Measurements from ENCODE around the gene HS6ST2. TPM values are rescaled to one million over a fixed set of nuclear protein-coding genes. Genes with fewer than 3 reads are reported as not detected.

The HS6ST2 gene
- polyA plus RNA-seq, 1 of the 3 experiments (the other 2 are of a cell fraction), result 0.05 TPM

DNA sequence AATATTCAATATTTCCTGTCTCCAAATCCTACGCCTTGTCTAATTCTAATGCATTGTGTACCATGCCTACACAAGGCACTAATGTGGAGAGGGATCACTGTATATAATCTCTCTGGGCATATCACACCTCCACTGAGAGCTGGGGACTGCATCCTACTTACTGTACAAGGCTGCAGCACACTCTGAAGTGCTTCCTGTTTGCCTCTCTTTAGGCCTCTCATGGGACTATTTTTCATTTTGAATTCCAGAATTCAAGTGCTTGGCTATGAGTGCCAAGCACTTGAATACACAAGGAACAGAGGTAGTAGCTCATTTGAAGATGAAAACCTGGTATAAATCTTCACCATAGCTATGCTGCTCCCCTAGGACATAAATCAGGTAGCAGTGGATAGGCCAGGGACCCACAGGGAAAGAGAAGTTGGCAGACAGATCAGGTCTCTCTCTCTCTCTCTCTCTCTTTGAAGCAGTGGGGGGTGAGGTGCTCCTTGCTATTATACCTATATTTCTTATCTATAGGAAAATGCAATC is 239.9 kb downstream of the HS6ST2 start:
- Histone ChIP-seq H3K4me1 (ENCODE audit: control insufficient read depth in 1 of 2, insufficient read depth in 2 of 2, low read depth in 1 of 2, low read length in 1 of 2) (peaks cover 0 to 2% of the 10 kb centered on the region in 2 experiments; a peak in 2 of 4 replicates), H2AFZ (ENCODE audit: low read depth) (no peak overlapping the region), H3K27ac (ENCODE audit: low read depth in 2 of 2, low read length in 1 of 2) (no peak overlapping the region), H3K9me2 (no peaks in the 10 kb centered on the region), H3K4me2 (no peak overlapping the region), H3K9me3 (no peaks in the 10 kb centered on the region), H3K27me3 (ENCODE audit: insufficient read depth) (peaks cover 9% of the 10 kb centered on the region; the same call in 1 of the 2 replicates), H3K36me3 (replicated peaks in 1 of 2; ENCODE audit: control insufficient read depth in 1 of 2, insufficient read depth in 2 of 2, low read length in 1 of 2) (peaks cover 0 to 3% of the 10 kb centered on the region in 2 experiments), H4K20me1 (ENCODE audit: insufficient read depth) (no peaks in the 10 kb centered on the region), H3K4me3 (ENCODE audit: low read depth in 2 of 2, low read length in 1 of 2) (no peak overlapping the region), H3F3A (replicated peaks; ENCODE audit: insufficient read depth) (no peaks in the 10 kb centered on the region), H3K9ac (no peak overlapping the region), H3K79me2 (ENCODE audit: insufficient read depth) (no peaks in the 10 kb centered on the region)
- 0% methylated on average over 1 of the region's 1 CpG for WGBS (ENCODE audit: low lambda C conversion rate)
- TF ChIP-seq RFX5 (IDR thresholded peaks at IDR 0.05; ENCODE audit: low read length) (no peak), SIN3A (IDR thresholded peaks at IDR 0.05; ENCODE audit: borderline replicate concordance, low read depth, low read length) (no peak), RAD21 (IDR thresholded peaks at IDR 0.05; ENCODE audit: low read length) (no peak)
- DNase-seq, result no peak
- CTCF ChIA-PET, result no interaction called here
- POLR2A ChIA-PET, result no interaction called here

DNA sequence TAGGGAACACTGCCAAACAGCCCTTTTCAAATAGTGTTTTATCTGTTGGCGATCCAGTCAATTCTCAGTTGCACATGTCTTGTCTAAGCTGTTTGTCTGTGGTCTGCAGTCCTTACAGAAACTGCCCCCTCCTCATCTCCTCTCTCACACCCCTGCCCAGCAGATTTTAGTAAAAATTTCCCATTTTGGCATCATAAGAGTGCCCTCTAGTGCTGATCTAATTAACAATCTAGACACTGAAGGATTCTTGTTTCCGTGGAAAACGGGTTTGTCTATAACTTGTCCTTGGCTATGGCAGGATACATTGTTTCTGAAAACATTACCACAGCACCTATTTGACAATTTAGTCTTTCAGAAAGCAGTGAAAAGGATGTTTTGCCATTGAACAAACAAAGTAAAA is 242.4 kb downstream of the HS6ST2 start:
- H2AFZ ChIP-seq (ENCODE audit: low read depth), result no peak overlapping the region
- H3K9me3 ChIP-seq, result no peaks in the 10 kb centered on the region
- H3K36me3 ChIP-seq (replicated peaks in 1 of 2; ENCODE audit: control insufficient read depth in 1 of 2, insufficient read depth in 2 of 2, low read length in 1 of 2), result no peaks in the 10 kb centered on the region
- H3F3A ChIP-seq (replicated peaks; ENCODE audit: insufficient read depth), result no peaks in the 10 kb centered on the region
- H3K27me3 ChIP-seq (ENCODE audit: insufficient read depth), result peaks cover 9% of the 10 kb centered on the region; the same call in 1 of the 2 replicates
- peak; percentile 8 for DNase-seq
- no peak overlapping the region for H3K4me2 ChIP-seq
- peaks cover 0 to 2% of the 10 kb centered on the region in 2 experiments; a peak in 2 of 4 replicates for H3K4me1 ChIP-seq (ENCODE audit: control insufficient read depth in 1 of 2, insufficient read depth in 2 of 2, low read depth in 1 of 2, low read length in 1 of 2)
- no peak overlapping the region for H3K4me3 ChIP-seq (ENCODE audit: low read depth in 2 of 2, low read length in 1 of 2)
- peak overlapping the region in 1 of 2 experiments; percentile 39; a peak in 2 of 4 replicates for H3K27ac ChIP-seq (ENCODE audit: low read depth in 2 of 2, low read length in 1 of 2)
- 8% methylated on average over 3 of the region's 3 CpGs for WGBS (ENCODE audit: low lambda C conversion rate)
- no peak overlapping the region for H3K9ac ChIP-seq
- H4K20me1 ChIP-seq (ENCODE audit: insufficient read depth), result no peaks in the 10 kb centered on the region
- no peaks in the 10 kb centered on the region for H3K9me2 ChIP-seq
- H3K79me2 ChIP-seq (ENCODE audit: insufficient read depth), result no peaks in the 10 kb centered on the region
- ChIA-PET POLR2A (no interaction called here), CTCF (interaction anchor here (0.9 to 1.6 kb wide), 4 partner anchors 27 to 874 kb away, joined by 3 read pairs; no protein-coding TSS in a partner anchor)
- TF ChIP-seq, protein P1, sequence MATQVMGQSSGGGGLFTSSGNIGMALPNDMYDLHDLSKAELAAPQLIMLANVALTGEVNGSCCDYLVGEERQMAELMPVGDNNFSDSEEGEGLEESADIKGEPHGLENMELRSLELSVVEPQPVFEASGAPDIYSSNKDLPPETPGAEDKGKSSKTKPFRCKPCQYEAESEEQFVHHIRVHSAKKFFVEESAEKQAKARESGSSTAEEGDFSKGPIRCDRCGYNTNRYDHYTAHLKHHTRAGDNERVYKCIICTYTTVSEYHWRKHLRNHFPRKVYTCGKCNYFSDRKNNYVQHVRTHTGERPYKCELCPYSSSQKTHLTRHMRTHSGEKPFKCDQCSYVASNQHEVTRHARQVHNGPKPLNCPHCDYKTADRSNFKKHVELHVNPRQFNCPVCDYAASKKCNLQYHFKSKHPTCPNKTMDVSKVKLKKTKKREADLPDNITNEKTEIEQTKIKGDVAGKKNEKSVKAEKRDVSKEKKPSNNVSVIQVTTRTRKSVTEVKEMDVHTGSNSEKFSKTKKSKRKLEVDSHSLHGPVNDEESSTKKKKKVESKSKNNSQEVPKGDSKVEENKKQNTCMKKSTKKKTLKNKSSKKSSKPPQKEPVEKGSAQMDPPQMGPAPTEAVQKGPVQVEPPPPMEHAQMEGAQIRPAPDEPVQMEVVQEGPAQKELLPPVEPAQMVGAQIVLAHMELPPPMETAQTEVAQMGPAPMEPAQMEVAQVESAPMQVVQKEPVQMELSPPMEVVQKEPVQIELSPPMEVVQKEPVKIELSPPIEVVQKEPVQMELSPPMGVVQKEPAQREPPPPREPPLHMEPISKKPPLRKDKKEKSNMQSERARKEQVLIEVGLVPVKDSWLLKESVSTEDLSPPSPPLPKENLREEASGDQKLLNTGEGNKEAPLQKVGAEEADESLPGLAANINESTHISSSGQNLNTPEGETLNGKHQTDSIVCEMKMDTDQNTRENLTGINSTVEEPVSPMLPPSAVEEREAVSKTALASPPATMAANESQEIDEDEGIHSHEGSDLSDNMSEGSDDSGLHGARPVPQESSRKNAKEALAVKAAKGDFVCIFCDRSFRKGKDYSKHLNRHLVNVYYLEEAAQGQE (IDR thresholded peaks at IDR 0.05; ENCODE audit: low read depth, low read length), result no peak
- TF ChIP-seq FOXM1 (IDR thresholded peaks at IDR 0.05; ENCODE audit: low read depth) (no peak), NRF1 (IDR thresholded peaks at IDR 0.05; ENCODE audit: low read depth, low read length) (no peak), GABPA (IDR thresholded peaks at IDR 0.05; ENCODE audit: low read depth) (no peak), RCOR1 (IDR thresholded peaks at IDR 0.05; ENCODE audit: low read length) (no peak), GATA2 (CRISPR knock-in tag; IDR thresholded peaks at IDR 0.05) (0 out of 2 replicates have a peak, but pooled peaks have one; percentile 12), NFIC (IDR thresholded peaks at IDR 0.05; ENCODE audit: borderline replicate concordance) (no peak), RAD21 (IDR thresholded peaks at IDR 0.05; ENCODE audit: low read length) (no peak), MEF2A (IDR thresholded peaks at IDR 0.05; ENCODE audit: borderline replicate concordance, low read depth) (no peak), MXI1 (IDR thresholded peaks at IDR 0.05; ENCODE audit: low read depth, low read length) (no peak)
- TF ChIP-seq, protein P2, sequence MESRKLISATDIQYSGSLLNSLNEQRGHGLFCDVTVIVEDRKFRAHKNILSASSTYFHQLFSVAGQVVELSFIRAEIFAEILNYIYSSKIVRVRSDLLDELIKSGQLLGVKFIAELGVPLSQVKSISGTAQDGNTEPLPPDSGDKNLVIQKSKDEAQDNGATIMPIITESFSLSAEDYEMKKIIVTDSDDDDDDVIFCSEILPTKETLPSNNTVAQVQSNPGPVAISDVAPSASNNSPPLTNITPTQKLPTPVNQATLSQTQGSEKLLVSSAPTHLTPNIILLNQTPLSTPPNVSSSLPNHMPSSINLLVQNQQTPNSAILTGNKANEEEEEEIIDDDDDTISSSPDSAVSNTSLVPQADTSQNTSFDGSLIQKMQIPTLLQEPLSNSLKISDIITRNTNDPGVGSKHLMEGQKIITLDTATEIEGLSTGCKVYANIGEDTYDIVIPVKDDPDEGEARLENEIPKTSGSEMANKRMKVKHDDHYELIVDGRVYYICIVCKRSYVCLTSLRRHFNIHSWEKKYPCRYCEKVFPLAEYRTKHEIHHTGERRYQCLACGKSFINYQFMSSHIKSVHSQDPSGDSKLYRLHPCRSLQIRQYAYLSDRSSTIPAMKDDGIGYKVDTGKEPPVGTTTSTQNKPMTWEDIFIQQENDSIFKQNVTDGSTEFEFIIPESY (IDR thresholded peaks at IDR 0.05; ENCODE audit: borderline replicate concordance, low read depth), result no peak
- TF ChIP-seq, protein P3, sequence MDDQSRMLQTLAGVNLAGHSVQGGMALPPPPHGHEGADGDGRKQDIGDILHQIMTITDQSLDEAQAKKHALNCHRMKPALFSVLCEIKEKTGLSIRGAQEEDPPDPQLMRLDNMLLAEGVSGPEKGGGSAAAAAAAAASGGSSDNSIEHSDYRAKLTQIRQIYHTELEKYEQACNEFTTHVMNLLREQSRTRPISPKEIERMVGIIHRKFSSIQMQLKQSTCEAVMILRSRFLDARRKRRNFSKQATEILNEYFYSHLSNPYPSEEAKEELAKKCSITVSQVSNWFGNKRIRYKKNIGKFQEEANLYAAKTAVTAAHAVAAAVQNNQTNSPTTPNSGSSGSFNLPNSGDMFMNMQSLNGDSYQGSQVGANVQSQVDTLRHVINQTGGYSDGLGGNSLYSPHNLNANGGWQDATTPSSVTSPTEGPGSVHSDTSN (IDR thresholded peaks at IDR 0.05), result no peak
- TF ChIP-seq, protein P4, sequence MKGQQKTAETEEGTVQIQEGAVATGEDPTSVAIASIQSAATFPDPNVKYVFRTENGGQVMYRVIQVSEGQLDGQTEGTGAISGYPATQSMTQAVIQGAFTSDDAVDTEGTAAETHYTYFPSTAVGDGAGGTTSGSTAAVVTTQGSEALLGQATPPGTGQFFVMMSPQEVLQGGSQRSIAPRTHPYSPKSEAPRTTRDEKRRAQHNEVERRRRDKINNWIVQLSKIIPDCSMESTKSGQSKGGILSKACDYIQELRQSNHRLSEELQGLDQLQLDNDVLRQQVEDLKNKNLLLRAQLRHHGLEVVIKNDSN (IDR thresholded peaks at IDR 0.05; ENCODE audit: borderline replicate concordance, low read depth), result no peak
- TF ChIP-seq, protein P5, sequence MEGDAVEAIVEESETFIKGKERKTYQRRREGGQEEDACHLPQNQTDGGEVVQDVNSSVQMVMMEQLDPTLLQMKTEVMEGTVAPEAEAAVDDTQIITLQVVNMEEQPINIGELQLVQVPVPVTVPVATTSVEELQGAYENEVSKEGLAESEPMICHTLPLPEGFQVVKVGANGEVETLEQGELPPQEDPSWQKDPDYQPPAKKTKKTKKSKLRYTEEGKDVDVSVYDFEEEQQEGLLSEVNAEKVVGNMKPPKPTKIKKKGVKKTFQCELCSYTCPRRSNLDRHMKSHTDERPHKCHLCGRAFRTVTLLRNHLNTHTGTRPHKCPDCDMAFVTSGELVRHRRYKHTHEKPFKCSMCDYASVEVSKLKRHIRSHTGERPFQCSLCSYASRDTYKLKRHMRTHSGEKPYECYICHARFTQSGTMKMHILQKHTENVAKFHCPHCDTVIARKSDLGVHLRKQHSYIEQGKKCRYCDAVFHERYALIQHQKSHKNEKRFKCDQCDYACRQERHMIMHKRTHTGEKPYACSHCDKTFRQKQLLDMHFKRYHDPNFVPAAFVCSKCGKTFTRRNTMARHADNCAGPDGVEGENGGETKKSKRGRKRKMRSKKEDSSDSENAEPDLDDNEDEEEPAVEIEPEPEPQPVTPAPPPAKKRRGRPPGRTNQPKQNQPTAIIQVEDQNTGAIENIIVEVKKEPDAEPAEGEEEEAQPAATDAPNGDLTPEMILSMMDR (IDR thresholded peaks at IDR 0.05), result peak; percentile 50

All from SK-N-SH (cell line).